HG02973 (cell line): Measurements from ENCODE around the gene ALG8.
"Not testable (repeated sequence)": the region's sequence is repeated elsewhere in the genome, so short reads cannot be mapped to it uniquely, and the experiment has no call there.

ENCODE experiments used
- ATAC-seq: cut with Tn5 transposase; IDR thresholded peaks from one replicate; pipeline ENCODE4 v1.9.1; 2021; ENCODE audit warnings: moderate library complexity; ENCODE audit not compliant: unreplicated experiment

The ALG8 gene

DNA sequence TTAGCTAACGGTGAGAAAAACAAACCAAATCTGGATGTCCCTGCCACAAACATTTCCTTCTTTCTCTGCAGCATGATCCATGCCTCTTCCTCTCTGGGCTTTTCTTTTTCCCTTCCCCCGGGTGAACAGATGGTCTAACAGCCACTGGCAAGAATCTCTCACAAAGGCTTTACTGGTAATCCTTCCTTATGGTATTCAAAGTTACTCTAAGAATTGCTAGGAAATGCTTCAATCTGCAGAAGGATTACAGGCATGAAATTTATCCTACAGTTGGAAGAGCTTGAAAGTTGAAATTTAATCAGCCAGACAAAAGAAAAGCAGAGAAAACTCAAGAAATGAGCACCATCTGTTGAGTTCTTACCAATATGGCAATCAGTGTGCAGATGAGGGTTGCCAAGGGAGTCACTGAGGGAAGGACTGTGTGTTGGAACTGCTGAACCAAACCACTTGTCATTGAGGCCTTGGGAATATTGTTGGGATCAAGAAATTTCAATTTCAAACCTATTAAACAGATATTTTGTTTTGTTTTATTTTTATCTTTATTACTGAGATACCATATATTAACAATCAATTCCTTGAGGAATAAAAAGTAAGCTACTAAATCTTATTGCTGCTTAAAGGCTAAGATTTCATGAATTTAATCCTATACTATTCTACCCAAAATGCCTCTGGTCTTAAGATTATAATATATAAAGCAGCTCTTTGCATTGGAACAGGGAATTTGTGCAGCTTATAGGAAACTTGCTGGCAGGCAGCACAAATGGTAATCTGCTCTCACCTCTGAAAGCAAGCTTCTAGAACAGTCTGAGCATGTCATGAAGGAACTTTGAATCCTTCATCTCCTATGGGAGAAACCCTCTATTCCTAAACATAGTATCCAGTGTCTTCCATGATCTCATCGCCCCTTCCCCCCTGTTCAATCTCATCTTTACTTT, 30.1 kb downstream of the ALG8 start:
- no peak for ATAC-seq

DNA sequence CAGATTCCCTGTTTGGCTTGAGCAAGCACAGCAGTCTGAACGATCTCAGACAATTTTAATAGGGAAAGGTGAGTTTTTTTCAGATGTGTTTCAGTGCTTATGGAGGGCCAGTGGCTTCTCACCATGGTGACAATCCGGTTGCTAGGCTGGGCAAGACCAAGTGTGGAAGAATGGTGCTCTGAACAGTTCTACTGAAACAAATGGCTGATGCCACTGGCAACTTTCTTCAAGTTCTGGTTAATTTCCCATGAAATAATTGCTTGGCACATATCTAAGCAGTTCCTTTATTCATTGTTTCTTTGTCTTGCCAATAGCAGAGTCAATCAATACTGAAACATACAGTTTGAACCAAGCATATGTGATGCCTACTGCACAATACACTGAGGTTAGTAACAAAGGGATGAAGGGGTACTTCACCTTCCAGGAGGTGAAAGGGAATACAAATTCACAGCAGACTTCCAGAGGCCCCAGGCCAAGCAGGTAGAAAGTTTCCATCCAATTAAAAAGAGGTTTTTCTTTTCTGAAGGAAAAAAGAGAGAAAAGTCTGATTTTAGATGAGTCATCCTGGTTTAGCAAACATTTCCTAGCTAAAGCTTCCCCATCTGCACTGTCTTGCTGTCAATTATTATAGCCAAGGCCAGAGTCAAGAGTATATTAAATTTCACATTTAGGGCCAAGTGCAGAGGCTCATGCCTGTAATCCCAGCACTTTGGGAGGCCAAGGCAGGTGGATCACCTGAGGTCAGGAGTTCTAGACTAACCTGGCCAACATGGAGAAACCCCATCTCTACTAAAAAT, 38.6 kb downstream of the ALG8 start:
- no peak for ATAC-seq

DNA sequence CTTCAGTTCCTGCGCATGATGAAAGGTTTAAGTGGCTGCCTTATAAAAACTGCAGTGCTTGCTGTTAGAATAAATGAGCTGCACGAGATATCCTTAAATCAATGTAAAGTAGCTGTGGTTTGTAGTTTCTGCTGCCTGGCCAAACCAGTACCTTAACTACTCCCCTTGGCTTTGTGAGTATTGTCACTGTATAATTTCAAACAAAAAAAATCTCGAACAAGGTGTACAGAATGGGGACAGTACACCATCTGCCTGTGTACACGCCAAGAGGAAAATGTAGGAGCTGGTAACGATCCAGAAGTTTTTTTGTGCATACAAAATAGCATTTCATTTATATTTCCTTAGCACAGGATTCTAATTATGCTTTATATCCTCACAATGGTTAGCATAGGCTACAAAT, 39.2 kb downstream of the ALG8 start:
- no peak for ATAC-seq

DNA sequence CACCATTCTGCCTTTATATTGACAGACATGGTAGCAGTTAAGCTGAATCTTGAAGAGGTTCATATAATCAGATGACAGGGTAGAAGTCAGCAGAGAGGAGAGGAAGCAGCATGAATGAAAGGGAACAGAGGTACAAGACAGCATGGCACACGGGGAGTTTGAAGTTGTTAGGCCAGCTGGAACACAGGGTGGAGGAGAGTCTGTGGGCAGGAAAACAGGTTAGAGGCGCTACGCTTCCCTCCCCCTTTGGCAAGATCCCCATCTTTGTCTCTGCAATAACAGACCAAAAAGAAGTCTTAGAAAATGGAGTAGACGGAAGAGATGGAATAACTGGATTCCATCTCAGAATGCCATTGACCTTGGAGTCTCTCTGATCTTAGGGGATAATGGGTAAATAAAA, 39.8 kb downstream of the ALG8 start:
- ATAC-seq: no peak

GRCh38 chr11:78097666-78098385, 41.6 kb downstream of the ALG8 start:
- ATAC-seq: no peak

DNA sequence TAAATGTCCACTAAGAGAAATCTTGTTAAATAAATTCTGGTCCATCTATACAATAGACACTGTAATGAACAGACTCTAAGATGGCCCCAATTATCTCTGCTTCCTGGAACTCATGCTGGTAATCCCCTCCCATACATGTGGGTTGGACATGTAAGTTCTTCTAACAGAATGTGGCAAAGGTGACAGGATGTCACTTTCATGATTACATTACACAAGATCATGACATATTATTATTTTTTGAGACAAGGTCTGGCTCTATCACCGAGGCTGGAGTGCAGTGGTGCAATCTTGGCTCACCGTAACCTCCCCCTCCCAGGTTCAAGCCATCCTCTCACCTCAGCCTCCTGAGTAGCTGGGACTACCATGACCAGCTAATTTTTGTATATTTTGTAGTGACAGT, 45.2 kb downstream of the ALG8 start:
- no peak for ATAC-seq

- ATAC-seq: not testable (repeated sequence)
Observed at GRCh38 chr11:78086521-78087074, 52.8 kb downstream of the ALG8 start.

GRCh38 chr11:78085972-78086371, 53.5 kb downstream of the ALG8 start:
- no peak for ATAC-seq

DNA sequence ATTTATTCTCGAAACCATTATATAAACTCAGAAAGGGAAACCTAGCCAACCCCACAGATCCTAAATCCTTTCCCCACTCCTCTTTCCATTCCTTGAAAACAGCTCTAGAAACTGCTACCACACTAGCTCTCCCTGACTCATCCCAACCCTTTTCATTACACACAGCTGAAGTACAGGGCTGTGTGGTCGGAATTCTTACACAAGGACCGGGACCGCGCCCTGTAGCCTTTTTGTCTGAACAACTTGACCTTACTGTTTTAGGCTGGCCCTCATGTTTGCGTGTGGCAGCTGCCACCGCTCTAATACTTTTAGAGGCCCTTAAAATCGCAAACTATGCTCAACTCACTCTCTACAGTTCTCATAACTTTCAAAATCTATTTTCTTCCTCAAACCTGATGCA, 54.9 kb downstream of the ALG8 start:
- ATAC-seq: not testable (repeated sequence)

GRCh38 chr11:78083021-78083420, 56.4 kb downstream of the ALG8 start:
- no peak for ATAC-seq

DNA sequence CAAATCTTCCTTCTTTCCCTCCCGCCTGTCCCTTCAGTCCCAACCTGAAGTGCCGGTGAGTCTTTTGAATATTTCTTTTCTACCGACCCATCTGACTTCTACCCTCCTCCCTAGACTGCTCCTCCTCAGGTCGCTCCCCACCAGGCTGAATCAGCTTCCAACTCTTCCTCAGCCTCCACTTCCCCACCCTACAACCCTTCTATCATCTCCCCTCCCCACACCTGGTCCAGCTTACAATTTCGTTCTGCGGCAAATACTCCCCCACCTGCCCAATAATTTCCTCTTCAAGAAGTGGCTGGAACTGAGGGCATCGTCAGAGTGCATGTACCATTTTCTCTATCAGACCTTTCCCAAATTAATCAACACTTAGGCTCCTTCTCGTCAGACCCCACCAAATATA, 57.3 kb downstream of the ALG8 start:
- no peak for ATAC-seq

DNA sequence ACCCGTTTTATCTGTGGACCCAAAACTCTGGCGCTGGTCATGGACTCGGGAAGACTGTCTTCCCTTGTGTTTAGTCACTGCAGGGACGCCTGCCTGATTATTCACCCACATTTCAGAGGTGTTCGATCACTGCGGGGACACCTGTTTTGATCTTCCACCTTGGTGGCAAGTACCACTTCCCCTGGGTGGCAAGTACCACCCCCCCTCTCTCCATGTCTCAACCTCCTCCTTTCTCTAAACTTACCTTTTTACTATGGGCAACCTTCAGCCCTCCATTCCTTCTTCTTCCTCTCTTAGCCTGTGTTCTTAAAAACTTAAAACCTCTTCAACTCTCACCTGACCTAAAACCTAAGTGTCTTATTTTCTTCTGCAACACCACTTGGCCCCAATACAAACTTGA, 57.8 kb downstream of the ALG8 start:
- no peak for ATAC-seq

DNA sequence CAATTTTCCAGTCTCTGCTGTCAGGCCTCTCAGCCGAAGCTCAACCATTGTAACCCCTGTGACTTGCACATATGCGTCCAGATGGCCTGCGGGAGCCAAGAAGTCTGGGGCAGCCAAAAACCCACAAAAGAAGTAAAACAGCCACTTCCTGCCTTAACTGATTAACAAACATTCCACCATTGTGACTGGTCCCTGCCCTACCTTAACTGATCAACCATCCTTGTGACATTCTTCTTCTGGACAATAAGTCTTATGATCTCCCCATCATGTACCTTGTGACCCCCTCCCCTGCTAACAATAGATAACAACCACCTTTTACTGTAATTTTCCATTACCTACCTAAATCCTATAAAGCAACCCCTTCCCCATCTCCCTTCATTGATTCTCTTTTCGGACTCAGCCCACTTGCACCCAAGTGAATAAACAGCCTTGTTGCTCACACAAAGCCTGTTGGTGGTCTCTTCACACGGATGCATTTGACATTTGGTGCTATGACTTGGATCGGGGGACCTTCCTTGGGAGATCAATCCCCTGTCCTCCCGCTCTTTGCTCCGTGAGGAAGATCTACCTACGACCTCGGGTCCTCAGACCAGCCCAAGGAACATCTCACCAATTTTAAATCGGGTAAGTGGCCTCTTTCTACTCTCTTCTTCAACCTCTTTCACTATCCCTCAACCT, 58.5 kb downstream of the ALG8 start:
- no peak for ATAC-seq

DNA sequence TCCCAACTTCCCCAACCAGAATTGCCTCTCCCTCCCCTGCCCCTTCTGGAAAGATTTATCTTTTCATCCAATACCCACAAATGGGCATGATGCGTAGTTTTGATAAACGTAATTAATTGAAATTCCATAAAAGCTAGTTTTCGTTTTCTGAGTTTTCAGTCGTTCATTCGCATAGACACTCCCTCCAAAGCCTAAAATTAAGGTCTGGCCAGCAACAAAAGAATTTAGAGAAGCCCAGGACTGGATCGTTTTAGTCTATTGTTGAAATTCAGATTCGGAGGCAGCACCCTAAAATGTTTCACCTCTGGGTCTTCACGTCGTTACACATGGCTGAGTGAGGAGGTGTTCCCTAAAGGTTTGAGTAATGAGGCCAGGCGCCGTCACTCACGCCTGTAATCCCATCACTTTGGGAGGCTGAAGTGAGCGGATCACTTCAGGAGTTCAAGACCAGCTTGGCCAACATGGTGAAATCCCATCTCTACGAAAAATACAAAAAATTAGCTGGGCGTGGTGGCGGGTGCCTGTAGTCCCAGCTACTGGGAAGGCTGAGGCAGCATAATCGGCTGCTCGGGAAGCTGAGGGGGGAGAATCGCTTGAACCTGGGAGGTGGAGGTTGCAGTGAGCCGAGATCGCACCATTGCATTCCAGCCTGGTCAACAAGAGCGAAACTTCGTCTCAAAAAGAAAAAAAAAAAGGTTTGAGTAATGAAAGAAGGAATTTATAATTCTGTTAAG, 59.2 kb downstream of the ALG8 start:
- no peak for ATAC-seq

DNA sequence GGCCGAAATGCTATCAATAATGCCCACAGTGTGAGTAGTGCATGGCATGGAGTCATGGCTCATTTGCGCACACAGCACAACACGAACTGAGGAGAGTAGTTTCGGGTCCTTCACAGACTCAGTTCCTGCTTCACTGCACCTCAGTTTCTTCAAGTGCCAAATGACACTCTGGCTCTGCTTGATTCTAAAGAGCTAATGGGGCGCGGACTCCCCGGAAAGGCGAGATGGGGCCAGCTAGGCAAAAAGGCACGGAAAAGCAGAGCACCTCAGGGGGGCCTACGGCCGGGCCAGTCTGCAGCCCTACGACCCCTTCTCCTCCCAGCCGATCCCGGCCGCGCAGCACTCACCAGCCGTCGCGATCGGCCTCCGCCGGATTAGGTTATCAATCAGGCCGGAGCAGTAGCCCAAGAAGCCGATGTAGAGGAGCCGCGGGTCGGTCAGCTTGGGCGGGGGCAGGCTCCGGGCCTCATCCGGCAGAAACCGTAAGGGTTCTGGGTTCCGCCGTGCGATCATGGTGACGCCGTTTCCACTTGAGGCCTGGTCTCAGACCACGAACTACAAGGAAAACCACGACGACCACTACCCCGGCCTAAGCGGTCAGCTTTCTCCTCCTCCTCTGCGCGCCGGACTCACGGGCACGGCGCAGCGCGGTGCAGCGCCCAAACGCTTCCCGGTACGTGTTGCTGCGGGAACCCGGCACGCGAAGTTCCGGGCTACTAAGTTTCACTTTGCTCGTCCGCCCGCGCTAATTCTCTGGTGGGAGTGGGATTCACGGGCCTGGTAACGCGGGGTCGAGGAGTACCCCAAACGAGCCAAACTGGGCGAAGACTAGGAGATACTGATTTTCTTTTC, 60.0 kb downstream of the ALG8 start, which contains the start of gene NDUFC2:
NDUFC2 (minus strand) TSS at position 631 of the 852 bp plus-strand sequence; CDS start at position 513, 118 bp downstream.
- ATAC-seq: peak; percentile 78

DNA sequence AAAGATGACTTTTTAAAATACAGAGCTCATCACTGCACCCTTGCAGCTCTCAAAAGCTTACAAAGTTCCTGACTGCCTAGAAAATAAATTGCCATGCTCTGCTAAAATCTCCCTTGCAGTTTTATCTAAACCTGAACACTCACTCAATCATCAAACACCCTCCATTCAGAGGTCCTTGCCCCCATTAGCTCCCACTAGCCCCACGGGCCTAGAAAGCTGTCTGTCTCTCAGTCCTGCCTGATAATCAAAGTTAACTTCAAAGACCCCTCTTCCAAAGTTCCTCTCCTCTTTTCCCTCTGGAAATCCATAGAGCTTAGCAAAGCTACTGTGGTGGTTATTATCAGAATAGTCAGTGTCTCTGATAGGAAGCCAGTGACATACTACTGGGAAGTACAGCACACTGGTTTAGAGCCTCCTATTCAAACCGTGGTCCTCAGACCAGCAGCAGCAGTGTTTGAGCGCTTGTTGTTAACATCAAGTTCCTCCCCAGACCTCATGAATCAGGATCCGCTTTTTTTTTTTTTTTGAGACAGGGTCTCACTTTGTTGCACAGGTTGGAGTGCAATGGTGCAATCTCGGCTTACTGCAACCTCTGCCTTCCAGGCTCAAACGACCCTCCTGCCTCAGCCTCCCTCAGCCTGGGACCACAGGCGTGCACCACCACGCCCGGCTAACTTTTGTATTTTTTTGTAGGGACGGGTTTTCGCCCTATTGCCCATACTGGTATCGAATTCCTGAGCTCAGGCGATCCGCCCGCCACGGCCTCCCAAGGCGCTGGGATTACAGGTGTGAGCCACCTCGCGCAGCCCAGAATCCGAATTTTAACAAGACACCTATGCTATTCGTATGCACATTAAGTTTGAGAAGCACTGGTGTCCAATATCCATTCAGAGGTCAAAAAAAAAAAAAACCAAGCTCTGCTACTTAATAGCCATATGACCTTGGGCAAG, 60.9 kb downstream of the ALG8 start:
- ATAC-seq: no peak

- not testable (repeated sequence) for ATAC-seq
Observed at GRCh38 chr11:78077592-78077991, 61.8 kb downstream of the ALG8 start.
